Measurements from ENCODE around the gene ATG9A.

GRCh38 chr2:219175486-219175885 lies 54.0 kb downstream of the ATG9A start:
- TF ChIP-seq EZH2 (IDR thresholded peaks at IDR 0.05; ENCODE audit: insufficient read depth, low read length) = no peak
- TF ChIP-seq, protein P1, sequence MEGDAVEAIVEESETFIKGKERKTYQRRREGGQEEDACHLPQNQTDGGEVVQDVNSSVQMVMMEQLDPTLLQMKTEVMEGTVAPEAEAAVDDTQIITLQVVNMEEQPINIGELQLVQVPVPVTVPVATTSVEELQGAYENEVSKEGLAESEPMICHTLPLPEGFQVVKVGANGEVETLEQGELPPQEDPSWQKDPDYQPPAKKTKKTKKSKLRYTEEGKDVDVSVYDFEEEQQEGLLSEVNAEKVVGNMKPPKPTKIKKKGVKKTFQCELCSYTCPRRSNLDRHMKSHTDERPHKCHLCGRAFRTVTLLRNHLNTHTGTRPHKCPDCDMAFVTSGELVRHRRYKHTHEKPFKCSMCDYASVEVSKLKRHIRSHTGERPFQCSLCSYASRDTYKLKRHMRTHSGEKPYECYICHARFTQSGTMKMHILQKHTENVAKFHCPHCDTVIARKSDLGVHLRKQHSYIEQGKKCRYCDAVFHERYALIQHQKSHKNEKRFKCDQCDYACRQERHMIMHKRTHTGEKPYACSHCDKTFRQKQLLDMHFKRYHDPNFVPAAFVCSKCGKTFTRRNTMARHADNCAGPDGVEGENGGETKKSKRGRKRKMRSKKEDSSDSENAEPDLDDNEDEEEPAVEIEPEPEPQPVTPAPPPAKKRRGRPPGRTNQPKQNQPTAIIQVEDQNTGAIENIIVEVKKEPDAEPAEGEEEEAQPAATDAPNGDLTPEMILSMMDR (IDR thresholded peaks at IDR 0.05; ENCODE audit: insufficient read depth, low read depth, low read length) = no peak

Measured in astrocyte (in vitro differentiated cells and primary cell).